GM23338 (cell line): Measurements from ENCODE around the gene PDP2. TPM values are rescaled to one million over a fixed set of nuclear protein-coding genes. Genes with fewer than 3 reads are reported as not detected.

Source experiments
- ATAC-seq: fragments of 200-7000 bp; cut with Tn5 transposase; 3 replicates; pipeline ENCODE4 v1.9.1; 2020
- DNase-seq: peaks from one replicate; pipeline ENCODE4 v3.0.0-alpha.2; 2015; ENCODE audit warnings: low spot score
- H2AFZ ChIP-seq: fragments of 200-600 bp; sonication (generic); 2 replicates; pipeline ENCODE4 v1.8.0; 2016; ENCODE audit warnings: antibody characterized with exemption, mild to moderate bottlenecking, moderate library complexity
- H3F3A ChIP-seq: fragments of 200-600 bp; sonication (generic); replicated peaks from 2 replicates; pipeline ENCODE4 v1.8.0; 2017; ENCODE audit warnings: antibody characterized with exemption, mixed run types, low read depth
- H3K27ac ChIP-seq: fragments of 200-600 bp; sonication (generic); 2 replicates; pipeline ENCODE4 v1.6.1; 2016; ENCODE audit warnings: low read depth
- H3K27me3 ChIP-seq: fragments of 200-600 bp; sonication (generic); 2 replicates; pipeline ENCODE4 v1.8.0; 2016; ENCODE audit warnings: mild to moderate bottlenecking, mixed run types, moderate library complexity; ENCODE audit not compliant: insufficient read depth
- H3K36me3 ChIP-seq: fragments of 200-600 bp; sonication (generic); 2 replicates; pipeline ENCODE4 v1.8.0; 2016; ENCODE audit warnings: mild to moderate bottlenecking; ENCODE audit not compliant: insufficient read depth
- H3K4me1 ChIP-seq: fragments of 200-600 bp; sonication (generic); 2 replicates; pipeline ENCODE4 v1.8.0; 2016; ENCODE audit warnings: mild to moderate bottlenecking, moderate library complexity; ENCODE audit not compliant: insufficient read depth
- H3K4me2 ChIP-seq: fragments of 200-600 bp; sonication (generic); 2 replicates; pipeline ENCODE4 v1.7.1; 2017; ENCODE audit warnings: mixed run types
- H3K4me3 ChIP-seq: fragments of 200-600 bp; sonication (generic); 2 replicates; pipeline ENCODE4 v1.6.1; 2016; ENCODE audit warnings: mixed run types
- H3K79me2 ChIP-seq: fragments of 200-600 bp; sonication (generic); replicated peaks from 2 replicates; pipeline ENCODE4 v1.8.0; 2017; ENCODE audit warnings: mild to moderate bottlenecking; ENCODE audit not compliant: insufficient read depth
- H3K9me2 ChIP-seq: fragments of 200-600 bp; sonication (generic); 2 replicates; pipeline ENCODE4 v1.8.0; 2017; ENCODE audit not compliant: insufficient read depth
- H4K20me1 ChIP-seq: fragments of 200-600 bp; sonication (generic); replicated peaks from 2 replicates; pipeline ENCODE4 v1.8.0; 2017; ENCODE audit warnings: mild to moderate bottlenecking; ENCODE audit not compliant: insufficient read depth
- H3K27ac Mint-ChIP-seq: 2 replicates; pipeline ENCODE4 v1.8.0; 2020; ENCODE audit warnings: inconsistent platforms, mild to moderate bottlenecking, moderate library complexity, mixed read lengths
- H3K27me3 Mint-ChIP-seq: 3 replicates; pipeline ENCODE4 v1.8.0; 2022; ENCODE audit warnings: low read depth, mild to moderate bottlenecking, moderate library complexity, mixed read lengths, inconsistent platforms; ENCODE audit not compliant: insufficient read depth, poor library complexity
- H3K36me3 Mint-ChIP-seq: 3 replicates; pipeline ENCODE4 v1.8.0; 2021; ENCODE audit warnings: low read depth, mild to moderate bottlenecking, inconsistent platforms, moderate library complexity, mixed read lengths
- H3K4me1 Mint-ChIP-seq: 3 replicates; pipeline ENCODE4 v1.8.0; 2020; ENCODE audit warnings: mild to moderate bottlenecking, inconsistent platforms, mixed read lengths
- H3K4me3 Mint-ChIP-seq: 3 replicates; pipeline ENCODE4 v1.8.0; 2021; ENCODE audit warnings: moderate library complexity, mild to moderate bottlenecking, inconsistent platforms, mixed read lengths
- H3K9me3 Mint-ChIP-seq: 3 replicates; pipeline ENCODE4 v1.8.0; 2020; ENCODE audit warnings: moderate library complexity, mild to moderate bottlenecking, inconsistent platforms, mixed read lengths
- CREB1 ChIP-seq: fragments of 250-450 bp; sonication (Bioruptor Pico); IDR thresholded peaks from 2 replicates; pipeline ENCODE4 v1.5.0; 2020; ENCODE audit warnings: low read depth, mild to moderate bottlenecking, moderate library complexity
- EZH2 ChIP-seq: fragments of 200-600 bp; sonication (generic); IDR thresholded peaks from one replicate; pipeline ENCODE4 v1.8.0; 2017; ENCODE audit warnings: antibody characterized with exemption, mild to moderate bottlenecking, low read depth; ENCODE audit not compliant: unreplicated experiment
- EZH2phosphoT487 ChIP-seq: fragments of 200-600 bp; sonication (generic); IDR thresholded peaks from one replicate; pipeline ENCODE4 v1.8.1; 2018; ENCODE audit warnings: antibody characterized with exemption; ENCODE audit not compliant: unreplicated experiment
- JUNB ChIP-seq: IDR thresholded peaks from one replicate; pipeline ENCODE4 v1.6.1; 2016; ENCODE audit warnings: antibody characterized with exemption; ENCODE audit not compliant: unreplicated experiment
- NANOG ChIP-seq: IDR thresholded peaks from 2 replicates; pipeline ENCODE4 v1.6.1; 2016; ENCODE audit warnings: antibody characterized with exemption, borderline replicate concordance
- POLR2AphosphoS5 ChIP-seq: IDR thresholded peaks from 2 replicates; pipeline ENCODE4 v1.6.1; 2016; ENCODE audit warnings: antibody characterized with exemption, low read depth
- STAT1 ChIP-seq: IDR thresholded peaks from one replicate; pipeline ENCODE4 v1.6.1; 2016; ENCODE audit warnings: antibody characterized with exemption; ENCODE audit not compliant: unreplicated experiment
- ZNF114 ChIP-seq: fragments of 250-450 bp; sonication (Bioruptor Pico); IDR thresholded peaks from 2 replicates; pipeline ENCODE4 v1.5.0; 2020; ENCODE audit warnings: mild to moderate bottlenecking, moderate library complexity
- ZNF331 ChIP-seq: fragments of 250-450 bp; sonication (Bioruptor Pico); IDR thresholded peaks from 2 replicates; pipeline ENCODE4 v1.5.0; 2020; ENCODE audit warnings: low read depth, mild to moderate bottlenecking, moderate library complexity
- polyA plus RNA-seq: library from polyadenylated mRNA; unstranded; fragments of >200 nt; fragmentation: Nextera tagmentation; extraction: Ambion mirVana; gene quantifications from 2 replicates; pipeline ENCODE4 v1.2.1, GENCODE V29; 2016
- total RNA-seq: library from RNA; depleted of rRNA; stranded (reverse); fragments of >200 nt; shearing (Covaris generic); gene quantifications from 2 replicates; pipeline ENCODE4 v1.2.3, GENCODE V29; 2014
- TF ChIP-seq, protein P1 (sequence below): IDR thresholded peaks from 2 replicates; pipeline ENCODE4 v1.6.1; 2016; ENCODE audit warnings: antibody characterized with exemption
- TF ChIP-seq, protein P2 (sequence below), 2 experiments: fragments of 200-600 bp in 1 of 2; sonication (generic) in 1 of 2; conservative IDR thresholded peaks; 2 replicates each; pipeline versions ENCODE4 v1.5.1 to v1.6.1; 2016 to 2017; ENCODE audit warnings: antibody characterized with exemption in 2 of 2, low read depth in 2 of 2, mild to moderate bottlenecking in 2 of 2, moderate library complexity in 1 of 2
- TF ChIP-seq, protein P3 (sequence below): fragments of 250-450 bp; sonication (Bioruptor Pico); IDR thresholded peaks from 2 replicates; pipeline ENCODE4 v1.5.0; 2020; ENCODE audit warnings: mild to moderate bottlenecking, moderate library complexity
- TF ChIP-seq, protein P4 (sequence below): IDR thresholded peaks from one replicate; pipeline ENCODE4 v1.6.1; 2018; ENCODE audit warnings: antibody characterized with exemption; ENCODE audit not compliant: unreplicated experiment

PDP2 gene
- total and polyA plus RNA-seq, 2 experiments from 2014 or later = 9.0 to 23.2 TPM

DNA sequence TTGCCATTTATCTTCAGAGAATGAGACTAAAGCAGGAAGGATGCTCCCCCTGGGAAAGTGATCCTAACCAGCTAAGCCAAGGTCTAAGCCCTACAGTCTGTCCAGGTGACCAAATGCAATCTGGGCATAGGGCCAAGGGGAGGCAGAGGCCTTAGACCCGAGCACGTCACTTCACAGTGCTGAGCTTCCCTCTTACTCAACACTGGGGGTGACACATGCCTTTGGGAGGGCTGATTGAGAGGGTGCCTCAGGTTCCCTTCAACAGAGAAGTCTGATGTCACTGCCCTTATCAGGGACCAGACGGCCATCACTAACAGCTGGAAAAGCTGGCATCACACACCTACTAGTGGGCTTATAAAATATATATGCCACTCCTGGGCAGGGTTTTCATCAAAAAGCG is 49.9 kb downstream of the PDP2 start (continued):
- TF ChIP-seq STAT1 (no peak), ZNF114 (CRISPR knock-in tag) (no peak), CREB1 (CRISPR knock-in tag) (no peak), EZH2phosphoT487 (no peak)

DNA sequence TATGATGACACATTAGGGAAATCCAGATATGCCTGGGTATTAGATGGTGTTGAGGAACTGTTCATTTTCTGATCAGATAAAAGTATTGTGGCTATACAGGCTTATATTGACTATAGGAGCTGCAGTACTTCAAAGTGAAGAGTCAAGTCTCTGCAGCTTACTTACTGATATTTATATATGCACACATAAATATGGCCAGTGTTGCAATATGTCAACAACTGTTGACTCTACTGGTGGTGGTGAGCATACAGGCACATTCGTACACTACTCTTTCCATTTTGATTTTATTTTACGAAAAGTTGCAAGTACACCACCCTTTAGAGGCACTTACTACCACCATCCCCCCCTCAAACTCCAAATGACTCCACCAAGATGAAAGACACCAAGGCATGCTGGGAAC is 51.4 kb downstream of the PDP2 start:
- Mint-ChIP-seq H3K4me1 (peaks cover 20% of the 10 kb centered on the region), H3K27me3 (peaks cover 45% of the 10 kb centered on the region), H3K27ac (no peak overlapping the region), H3K36me3 (peaks cover 5% of the 10 kb centered on the region; the same call in 1 of the 3 replicates), H3K4me3 (no peak overlapping the region), H3K9me3 (no peaks in the 10 kb centered on the region)
- Histone ChIP-seq H3K27ac (no peak overlapping the region), H3F3A (0 out of 2 replicates have a peak, but pooled peaks cover 6% of the 10 kb centered on the region), H3K27me3 (peaks cover 38% of the 10 kb centered on the region), H4K20me1 (peaks cover 3% of the 10 kb centered on the region), H3K4me3 (no peak overlapping the region), H2AFZ (no peak overlapping the region), H3K9me2 (no peaks in the 10 kb centered on the region), H3K4me1 (peaks cover 8% of the 10 kb centered on the region), H3K79me2 (peaks cover 3% of the 10 kb centered on the region; the same call in 1 of the 2 replicates), H3K36me3 (no peaks in the 10 kb centered on the region), H3K4me2 (no peak overlapping the region)
- TF ChIP-seq ZNF331 (CRISPR knock-in tag) (no peak), ZNF114 (CRISPR knock-in tag) (no peak), JUNB (no peak), EZH2 (no peak), NANOG (no peak), POLR2AphosphoS5 (no peak), EZH2phosphoT487 (no peak), CREB1 (CRISPR knock-in tag) (no peak), STAT1 (no peak)
- TF ChIP-seq, protein P1, sequence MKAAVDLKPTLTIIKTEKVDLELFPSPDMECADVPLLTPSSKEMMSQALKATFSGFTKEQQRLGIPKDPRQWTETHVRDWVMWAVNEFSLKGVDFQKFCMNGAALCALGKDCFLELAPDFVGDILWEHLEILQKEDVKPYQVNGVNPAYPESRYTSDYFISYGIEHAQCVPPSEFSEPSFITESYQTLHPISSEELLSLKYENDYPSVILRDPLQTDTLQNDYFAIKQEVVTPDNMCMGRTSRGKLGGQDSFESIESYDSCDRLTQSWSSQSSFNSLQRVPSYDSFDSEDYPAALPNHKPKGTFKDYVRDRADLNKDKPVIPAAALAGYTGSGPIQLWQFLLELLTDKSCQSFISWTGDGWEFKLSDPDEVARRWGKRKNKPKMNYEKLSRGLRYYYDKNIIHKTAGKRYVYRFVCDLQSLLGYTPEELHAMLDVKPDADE = no peak
- TF ChIP-seq, protein P2, sequence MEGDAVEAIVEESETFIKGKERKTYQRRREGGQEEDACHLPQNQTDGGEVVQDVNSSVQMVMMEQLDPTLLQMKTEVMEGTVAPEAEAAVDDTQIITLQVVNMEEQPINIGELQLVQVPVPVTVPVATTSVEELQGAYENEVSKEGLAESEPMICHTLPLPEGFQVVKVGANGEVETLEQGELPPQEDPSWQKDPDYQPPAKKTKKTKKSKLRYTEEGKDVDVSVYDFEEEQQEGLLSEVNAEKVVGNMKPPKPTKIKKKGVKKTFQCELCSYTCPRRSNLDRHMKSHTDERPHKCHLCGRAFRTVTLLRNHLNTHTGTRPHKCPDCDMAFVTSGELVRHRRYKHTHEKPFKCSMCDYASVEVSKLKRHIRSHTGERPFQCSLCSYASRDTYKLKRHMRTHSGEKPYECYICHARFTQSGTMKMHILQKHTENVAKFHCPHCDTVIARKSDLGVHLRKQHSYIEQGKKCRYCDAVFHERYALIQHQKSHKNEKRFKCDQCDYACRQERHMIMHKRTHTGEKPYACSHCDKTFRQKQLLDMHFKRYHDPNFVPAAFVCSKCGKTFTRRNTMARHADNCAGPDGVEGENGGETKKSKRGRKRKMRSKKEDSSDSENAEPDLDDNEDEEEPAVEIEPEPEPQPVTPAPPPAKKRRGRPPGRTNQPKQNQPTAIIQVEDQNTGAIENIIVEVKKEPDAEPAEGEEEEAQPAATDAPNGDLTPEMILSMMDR (conservative IDR thresholded peaks at IDR 0.05; ENCODE audit: low read depth in 2 of 2) = no peak
- TF ChIP-seq, protein P3, sequence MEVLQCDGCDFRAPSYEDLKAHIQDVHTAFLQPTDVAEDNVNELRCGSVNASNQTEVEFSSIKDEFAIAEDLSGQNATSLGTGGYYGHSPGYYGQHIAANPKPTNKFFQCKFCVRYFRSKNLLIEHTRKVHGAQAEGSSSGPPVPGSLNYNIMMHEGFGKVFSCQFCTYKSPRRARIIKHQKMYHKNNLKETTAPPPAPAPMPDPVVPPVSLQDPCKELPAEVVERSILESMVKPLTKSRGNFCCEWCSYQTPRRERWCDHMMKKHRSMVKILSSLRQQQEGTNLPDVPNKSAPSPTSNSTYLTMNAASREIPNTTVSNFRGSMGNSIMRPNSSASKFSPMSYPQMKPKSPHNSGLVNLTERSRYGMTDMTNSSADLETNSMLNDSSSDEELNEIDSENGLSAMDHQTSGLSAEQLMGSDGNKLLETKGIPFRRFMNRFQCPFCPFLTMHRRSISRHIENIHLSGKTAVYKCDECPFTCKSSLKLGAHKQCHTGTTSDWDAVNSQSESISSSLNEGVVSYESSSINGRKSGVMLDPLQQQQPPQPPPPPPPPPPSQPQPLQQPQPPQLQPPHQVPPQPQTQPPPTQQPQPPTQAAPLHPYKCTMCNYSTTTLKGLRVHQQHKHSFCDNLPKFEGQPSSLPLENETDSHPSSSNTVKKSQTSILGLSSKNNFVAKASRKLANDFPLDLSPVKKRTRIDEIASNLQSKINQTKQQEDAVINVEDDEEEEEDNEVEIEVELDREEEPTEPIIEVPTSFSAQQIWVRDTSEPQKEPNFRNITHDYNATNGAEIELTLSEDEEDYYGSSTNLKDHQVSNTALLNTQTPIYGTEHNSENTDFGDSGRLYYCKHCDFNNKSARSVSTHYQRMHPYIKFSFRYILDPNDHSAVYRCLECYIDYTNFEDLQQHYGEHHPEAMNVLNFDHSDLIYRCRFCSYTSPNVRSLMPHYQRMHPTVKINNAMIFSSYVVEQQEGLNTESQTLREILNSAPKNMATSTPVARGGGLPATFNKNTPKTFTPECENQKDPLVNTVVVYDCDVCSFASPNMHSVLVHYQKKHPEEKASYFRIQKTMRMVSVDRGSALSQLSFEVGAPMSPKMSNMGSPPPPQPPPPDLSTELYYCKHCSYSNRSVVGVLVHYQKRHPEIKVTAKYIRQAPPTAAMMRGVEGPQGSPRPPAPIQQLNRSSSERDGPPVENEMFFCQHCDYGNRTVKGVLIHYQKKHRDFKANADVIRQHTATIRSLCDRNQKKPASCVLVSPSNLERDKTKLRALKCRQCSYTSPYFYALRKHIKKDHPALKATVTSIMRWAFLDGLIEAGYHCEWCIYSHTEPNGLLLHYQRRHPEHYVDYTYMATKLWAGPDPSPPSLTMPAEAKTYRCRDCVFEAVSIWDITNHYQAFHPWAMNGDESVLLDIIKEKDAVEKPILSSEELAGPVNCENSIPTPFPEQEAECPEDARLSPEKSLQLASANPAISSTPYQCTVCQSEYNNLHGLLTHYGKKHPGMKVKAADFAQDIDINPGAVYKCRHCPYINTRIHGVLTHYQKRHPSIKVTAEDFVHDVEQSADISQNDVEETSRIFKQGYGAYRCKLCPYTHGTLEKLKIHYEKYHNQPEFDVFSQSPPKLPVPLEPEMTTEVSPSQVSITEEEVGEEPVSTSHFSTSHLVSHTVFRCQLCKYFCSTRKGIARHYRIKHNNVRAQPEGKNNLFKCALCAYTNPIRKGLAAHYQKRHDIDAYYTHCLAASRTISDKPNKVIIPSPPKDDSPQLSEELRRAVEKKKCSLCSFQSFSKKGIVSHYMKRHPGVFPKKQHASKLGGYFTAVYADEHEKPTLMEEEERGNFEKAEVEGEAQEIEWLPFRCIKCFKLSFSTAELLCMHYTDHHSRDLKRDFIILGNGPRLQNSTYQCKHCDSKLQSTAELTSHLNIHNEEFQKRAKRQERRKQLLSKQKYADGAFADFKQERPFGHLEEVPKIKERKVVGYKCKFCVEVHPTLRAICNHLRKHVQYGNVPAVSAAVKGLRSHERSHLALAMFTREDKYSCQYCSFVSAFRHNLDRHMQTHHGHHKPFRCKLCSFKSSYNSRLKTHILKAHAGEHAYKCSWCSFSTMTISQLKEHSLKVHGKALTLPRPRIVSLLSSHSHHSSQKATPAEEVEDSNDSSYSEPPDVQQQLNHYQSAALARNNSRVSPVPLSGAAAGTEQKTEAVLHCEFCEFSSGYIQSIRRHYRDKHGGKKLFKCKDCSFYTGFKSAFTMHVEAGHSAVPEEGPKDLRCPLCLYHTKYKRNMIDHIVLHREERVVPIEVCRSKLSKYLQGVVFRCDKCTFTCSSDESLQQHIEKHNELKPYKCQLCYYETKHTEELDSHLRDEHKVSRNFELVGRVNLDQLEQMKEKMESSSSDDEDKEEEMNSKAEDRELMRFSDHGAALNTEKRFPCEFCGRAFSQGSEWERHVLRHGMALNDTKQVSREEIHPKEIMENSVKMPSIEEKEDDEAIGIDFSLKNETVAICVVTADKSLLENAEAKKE (CRISPR knock-in tag) = no peak
- TF ChIP-seq, protein P4, sequence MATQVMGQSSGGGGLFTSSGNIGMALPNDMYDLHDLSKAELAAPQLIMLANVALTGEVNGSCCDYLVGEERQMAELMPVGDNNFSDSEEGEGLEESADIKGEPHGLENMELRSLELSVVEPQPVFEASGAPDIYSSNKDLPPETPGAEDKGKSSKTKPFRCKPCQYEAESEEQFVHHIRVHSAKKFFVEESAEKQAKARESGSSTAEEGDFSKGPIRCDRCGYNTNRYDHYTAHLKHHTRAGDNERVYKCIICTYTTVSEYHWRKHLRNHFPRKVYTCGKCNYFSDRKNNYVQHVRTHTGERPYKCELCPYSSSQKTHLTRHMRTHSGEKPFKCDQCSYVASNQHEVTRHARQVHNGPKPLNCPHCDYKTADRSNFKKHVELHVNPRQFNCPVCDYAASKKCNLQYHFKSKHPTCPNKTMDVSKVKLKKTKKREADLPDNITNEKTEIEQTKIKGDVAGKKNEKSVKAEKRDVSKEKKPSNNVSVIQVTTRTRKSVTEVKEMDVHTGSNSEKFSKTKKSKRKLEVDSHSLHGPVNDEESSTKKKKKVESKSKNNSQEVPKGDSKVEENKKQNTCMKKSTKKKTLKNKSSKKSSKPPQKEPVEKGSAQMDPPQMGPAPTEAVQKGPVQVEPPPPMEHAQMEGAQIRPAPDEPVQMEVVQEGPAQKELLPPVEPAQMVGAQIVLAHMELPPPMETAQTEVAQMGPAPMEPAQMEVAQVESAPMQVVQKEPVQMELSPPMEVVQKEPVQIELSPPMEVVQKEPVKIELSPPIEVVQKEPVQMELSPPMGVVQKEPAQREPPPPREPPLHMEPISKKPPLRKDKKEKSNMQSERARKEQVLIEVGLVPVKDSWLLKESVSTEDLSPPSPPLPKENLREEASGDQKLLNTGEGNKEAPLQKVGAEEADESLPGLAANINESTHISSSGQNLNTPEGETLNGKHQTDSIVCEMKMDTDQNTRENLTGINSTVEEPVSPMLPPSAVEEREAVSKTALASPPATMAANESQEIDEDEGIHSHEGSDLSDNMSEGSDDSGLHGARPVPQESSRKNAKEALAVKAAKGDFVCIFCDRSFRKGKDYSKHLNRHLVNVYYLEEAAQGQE = no peak
- DNase-seq (no peak), ATAC-seq (no peak)
